Neuron (in vitro differentiated cells): Measurements from ENCODE around the gene MAGT1.
"Not testable (repeated sequence)": the region's sequence is repeated elsewhere in the genome, so short reads cannot be mapped to it uniquely, and the experiment has no call there.

ENCODE experiments used
- H2AFZ ChIP-seq: one replicate; pipeline ENCODE4 v1.6.1; 2013; ENCODE audit warnings: low read depth, mild to moderate bottlenecking, inconsistent platforms, low read length, moderate library complexity
- H3K27me3 ChIP-seq: one replicate; pipeline ENCODE4 v1.6.1; 2013; ENCODE audit warnings: low read length; ENCODE audit not compliant: insufficient read depth
- H3K36me3 ChIP-seq: one replicate; pipeline ENCODE4 v1.6.1; 2013; ENCODE audit warnings: low read length; ENCODE audit not compliant: insufficient read depth
- H3K4me1 ChIP-seq: one replicate; pipeline ENCODE4 v1.6.1; 2013; ENCODE audit warnings: low read length; ENCODE audit not compliant: insufficient read depth
- H3K4me3 ChIP-seq: 2 replicates; pipeline ENCODE4 v1.5.1; 2013; ENCODE audit warnings: mild to moderate bottlenecking, low read length, moderate library complexity
- H3K9me3 ChIP-seq: one replicate; pipeline ENCODE4 v1.6.1; 2013; ENCODE audit warnings: low read length

The MAGT1 gene

DNA sequence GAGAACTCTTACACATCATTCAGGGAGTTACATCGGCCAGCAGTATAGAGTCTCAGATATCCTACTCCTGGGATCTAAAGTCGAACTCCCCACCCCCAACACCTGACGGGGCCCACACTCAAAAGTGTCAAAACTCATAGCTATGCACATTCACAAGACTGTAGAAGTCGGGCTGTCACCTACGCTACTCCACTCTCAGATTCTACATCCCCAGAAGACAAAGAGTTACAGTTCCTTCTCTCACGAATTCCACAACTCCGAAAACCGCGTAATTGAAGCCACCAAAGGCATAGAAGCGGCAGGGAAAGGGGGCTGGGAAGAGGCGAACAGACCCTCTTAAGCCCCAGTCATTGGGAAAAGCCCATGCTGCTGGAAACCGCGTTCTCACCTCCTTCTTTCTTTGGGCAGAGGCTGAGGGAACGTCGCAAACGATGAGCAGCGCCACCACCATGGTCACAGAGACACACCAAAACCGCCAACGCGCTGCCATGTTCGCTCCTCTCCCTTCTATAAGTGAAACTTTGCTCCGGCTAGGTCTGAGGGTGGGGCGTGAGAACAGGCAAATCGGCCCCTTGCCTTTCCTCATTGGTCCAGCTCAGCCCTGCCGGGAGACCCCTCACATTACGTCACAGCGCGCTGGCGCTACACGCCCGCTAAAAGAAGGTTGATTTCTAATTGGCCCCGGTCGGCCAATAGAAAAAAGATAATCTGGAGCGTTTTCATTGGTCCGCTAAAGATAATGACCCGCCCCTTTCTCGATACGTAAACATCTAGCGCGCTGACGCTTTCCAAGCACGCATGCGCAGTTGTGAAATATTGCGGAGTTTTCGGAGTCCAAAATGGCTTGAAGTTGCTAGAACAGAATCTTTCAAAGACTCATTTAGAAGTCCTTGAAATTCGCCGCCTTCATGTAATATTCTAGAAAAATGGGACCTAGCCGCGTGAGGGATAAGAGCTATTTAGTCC, at the start of gene MAGT1:
TSS of gene MAGT1 (minus strand) at position 515 of the 966 bp plus-strand sequence. CDS start at position 490, 25 bp downstream.
- no peaks in the 10 kb centered on the region for H3K27me3 ChIP-seq
- H3K36me3 ChIP-seq, result no peaks in the 10 kb centered on the region
- peak within 1 kb of the TSS; percentile 65 for H3K4me3 ChIP-seq
- no peaks in the 10 kb centered on the region for H3K9me3 ChIP-seq
- peak within 1 kb of the TSS; percentile 60 for H2AFZ ChIP-seq
- H3K4me1 ChIP-seq, result peaks cover 9% of the 10 kb centered on the region

DNA sequence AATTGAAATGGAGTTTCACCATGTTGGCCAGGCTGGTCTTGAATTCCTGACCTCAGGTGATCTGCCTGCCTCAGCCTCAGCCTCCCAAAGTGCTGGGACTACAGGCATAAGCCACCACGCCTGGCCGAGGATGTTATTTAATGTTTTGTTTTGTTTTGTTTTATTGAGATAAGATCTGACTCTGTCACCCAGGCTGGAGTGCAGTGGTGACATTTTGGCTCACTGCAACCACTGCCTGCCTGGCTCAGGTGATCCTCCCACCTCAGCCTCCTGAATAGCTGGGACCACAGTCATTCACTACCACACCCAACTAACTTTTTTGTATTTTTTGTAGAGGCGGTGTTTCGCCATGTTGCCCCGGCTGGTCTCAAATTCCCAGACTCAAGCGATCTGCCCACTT, 49.8 kb upstream of the MAGT1 start:
- H3K36me3 ChIP-seq, H3K9me3 ChIP-seq, H3K4me3 ChIP-seq, H3K4me1 ChIP-seq, H3K27me3 ChIP-seq, H2AFZ ChIP-seq: not testable (repeated sequence)

DNA sequence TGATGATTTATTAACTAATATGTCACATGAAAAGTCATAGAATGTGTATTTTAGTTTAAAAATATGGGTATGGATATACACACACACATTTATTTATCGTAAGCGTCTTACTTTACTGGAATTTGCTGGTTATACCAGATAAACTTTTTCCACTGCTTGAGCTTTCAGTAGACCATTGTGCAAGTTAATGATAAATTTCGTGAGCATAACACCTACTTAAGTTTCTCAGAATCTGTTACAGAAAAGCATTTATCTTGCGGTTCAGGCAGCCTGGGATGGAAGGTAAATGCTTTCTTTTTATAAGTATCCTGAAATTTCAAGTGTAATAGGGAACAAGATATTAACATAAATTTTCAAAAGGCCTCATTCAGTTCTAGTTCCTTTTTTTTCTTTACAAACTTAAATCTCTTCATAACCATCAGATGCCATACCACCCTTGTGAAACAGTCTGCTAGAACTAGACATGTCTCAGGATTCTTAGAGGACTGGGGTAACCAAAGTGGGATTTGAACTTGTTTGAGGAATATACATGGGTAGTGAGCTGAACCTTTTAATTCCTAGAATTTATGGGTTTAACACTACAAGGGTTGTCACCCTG, 42.9 kb upstream of the MAGT1 start:
- H3K9me3 ChIP-seq, result no peaks in the 10 kb centered on the region
- H3K27me3 ChIP-seq, result no peaks in the 10 kb centered on the region
- no peaks in the 10 kb centered on the region for H3K4me1 ChIP-seq
- no peak overlapping the region for H2AFZ ChIP-seq
- H3K36me3 ChIP-seq, result no peaks in the 10 kb centered on the region
- H3K4me3 ChIP-seq, result no peak overlapping the region

DNA sequence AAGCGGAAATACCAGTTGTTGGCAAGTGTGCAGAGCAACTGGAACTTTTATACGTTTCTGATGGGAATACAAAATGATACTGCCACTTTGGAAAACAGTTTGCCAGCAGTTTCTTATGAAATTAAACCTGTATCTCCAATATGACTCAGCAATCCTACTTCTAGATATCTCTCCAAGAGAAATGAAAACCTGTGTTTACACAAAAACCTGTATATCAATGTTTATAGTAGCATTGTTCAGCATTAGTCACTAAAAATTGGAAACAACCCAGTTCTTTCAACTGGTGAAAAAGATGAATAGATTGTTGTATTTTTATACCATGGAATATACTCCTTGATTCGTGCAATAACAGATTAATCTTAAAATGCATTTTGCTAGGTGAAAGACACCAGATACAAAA, 42.1 kb upstream of the MAGT1 start:
- Histone ChIP-seq H2AFZ (no peak overlapping the region), H3K4me1 (no peaks in the 10 kb centered on the region), H3K4me3 (no peak overlapping the region)

DNA sequence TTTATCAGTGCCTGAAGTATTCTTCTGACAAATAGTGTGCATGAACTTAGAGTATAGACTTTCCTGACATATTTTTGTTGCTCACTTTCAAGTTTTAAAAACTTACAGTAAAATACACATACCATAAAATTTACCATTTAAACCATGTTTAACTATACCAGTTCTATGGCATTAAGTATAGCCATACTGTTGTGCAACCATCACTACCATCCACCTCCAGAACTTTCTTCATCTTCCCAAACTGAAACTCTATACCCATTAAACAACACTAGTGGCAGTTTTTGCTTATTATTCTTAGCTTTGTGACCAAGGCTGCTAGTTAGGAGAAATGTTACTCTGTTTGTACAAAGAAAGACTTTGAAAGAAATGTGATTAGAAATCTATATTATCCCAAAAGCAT, 41.1 kb upstream of the MAGT1 start:
- no peaks in the 10 kb centered on the region for H3K27me3 ChIP-seq
- H3K4me1 ChIP-seq, result no peaks in the 10 kb centered on the region
- no peaks in the 10 kb centered on the region for H3K9me3 ChIP-seq
- H3K36me3 ChIP-seq, result no peaks in the 10 kb centered on the region
- no peak overlapping the region for H2AFZ ChIP-seq
- H3K4me3 ChIP-seq, result no peak overlapping the region

More for the DNA sequence above, 42.1 kb upstream of the MAGT1 start:
- Histone ChIP-seq H3K9me3 (no peaks in the 10 kb centered on the region), H3K36me3 (no peaks in the 10 kb centered on the region), H3K27me3 (no peaks in the 10 kb centered on the region)

DNA sequence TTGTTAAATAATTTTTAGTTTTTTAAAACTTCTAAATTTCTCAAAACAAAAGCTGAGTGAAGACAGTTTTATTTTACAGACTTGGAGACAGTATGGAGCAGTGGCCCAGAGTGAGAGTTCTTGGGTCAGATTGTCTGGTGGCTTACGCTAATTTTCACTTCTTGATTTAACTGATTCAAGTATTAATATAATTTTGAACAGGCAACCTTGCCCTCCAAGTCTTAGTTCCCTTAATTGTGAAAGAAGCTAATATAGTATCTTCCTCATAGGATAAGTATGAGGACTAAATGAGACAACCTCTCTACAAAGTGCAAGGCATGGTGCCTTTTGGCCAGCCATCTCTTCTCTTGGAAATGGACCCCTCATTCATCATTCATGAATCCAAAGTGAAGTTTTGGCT, 40.7 kb upstream of the MAGT1 start:
- Histone ChIP-seq H3K27me3 (no peaks in the 10 kb centered on the region), H3K9me3 (no peaks in the 10 kb centered on the region), H3K4me1 (no peaks in the 10 kb centered on the region), H3K4me3 (no peak overlapping the region), H3K36me3 (no peaks in the 10 kb centered on the region), H2AFZ (no peak overlapping the region)

DNA sequence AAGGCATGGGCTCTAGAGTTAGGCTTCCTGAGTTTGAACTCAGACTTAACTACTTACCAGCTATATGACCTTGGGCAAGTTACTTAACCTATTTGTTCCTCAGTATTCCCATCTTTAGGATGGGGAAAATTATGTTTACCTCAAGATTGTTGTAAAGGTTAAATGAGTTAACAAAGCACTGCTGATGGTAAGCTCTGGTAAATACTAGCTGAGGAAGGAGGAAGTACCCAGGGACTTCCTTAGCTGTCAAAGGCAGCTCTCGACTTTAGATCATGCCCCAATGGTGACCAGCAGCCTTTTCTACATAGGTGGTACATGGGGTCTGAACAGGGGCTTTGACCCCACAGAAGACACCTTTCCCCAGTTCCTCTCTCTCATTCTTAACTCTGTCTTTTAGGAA, 35.3 kb upstream of the MAGT1 start:
- Histone ChIP-seq H3K9me3 (no peaks in the 10 kb centered on the region), H3K4me1 (no peaks in the 10 kb centered on the region), H3K27me3 (no peaks in the 10 kb centered on the region), H3K36me3 (no peaks in the 10 kb centered on the region), H2AFZ (no peak overlapping the region), H3K4me3 (no peak overlapping the region)

DNA sequence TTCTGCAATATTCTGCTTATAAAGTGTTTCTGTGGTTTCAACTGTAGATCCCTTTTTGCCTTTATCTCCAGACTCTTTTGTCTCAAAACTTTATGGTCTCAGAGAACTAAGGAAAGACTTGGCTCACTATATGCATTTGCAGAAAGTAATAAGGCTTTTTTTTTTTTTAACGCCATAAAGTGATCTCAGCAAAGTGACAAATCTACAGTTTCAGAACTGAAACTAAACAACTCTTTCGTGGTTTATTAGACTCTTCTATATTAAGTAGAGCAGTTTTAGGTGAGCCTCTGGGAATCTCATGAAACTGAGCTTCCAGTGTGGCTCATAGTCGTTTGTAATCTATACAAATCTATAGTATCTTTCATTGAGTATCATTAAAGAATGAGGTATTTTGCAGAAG, 30.5 kb upstream of the MAGT1 start:
- H2AFZ ChIP-seq, result no peak overlapping the region
- no peaks in the 10 kb centered on the region for H3K36me3 ChIP-seq
- H3K4me1 ChIP-seq, result no peaks in the 10 kb centered on the region
- H3K27me3 ChIP-seq, result no peaks in the 10 kb centered on the region
- no peak overlapping the region for H3K4me3 ChIP-seq
- H3K9me3 ChIP-seq, result no peaks in the 10 kb centered on the region

DNA sequence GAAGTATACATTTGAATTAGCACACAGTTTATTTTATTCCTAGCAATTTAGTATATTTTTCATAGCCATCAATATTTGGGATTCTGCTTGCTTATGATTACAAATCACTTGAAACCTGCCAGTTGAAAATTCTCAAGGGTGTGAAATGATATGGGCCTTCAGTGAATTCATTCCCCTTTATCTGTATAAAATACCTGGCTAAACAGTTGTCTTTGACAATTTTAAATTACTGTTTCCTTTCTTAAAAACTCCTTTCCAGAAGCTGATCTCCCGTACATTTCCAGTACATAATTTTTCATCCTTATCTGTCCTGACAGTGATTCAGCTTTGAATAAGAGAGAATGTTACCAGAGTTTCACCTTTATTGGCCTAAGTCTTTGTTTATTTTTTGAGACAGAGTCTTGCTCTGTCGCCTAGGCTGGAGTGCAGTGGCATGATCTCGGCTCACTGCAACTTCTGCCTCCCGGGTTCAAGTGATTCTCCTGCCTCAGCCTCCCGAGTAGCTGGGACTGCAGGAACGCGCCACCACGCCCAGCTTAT, 29.2 kb upstream of the MAGT1 start:
- H3K4me3 ChIP-seq, result no peak overlapping the region
- no peaks in the 10 kb centered on the region for H3K9me3 ChIP-seq
- no peak overlapping the region for H2AFZ ChIP-seq

DNA sequence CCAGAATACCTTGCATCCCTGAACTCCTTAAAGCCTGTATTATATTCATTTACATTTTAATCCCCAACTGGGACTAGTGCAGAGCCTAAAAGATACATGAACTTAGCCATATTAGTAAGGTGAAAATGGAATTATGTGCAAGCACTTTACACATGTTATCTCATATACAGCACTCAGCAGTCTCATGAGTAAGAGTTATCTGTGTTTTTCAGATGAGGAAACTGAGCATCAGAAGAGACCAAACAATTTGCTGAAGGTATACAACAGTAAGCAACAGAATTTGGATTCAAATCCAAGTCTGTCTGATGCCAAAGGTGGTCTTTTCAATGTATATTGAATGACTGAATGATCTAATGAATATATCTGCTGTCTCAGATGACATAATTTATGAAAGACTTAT, 27.6 kb upstream of the MAGT1 start:
- no peaks in the 10 kb centered on the region for H3K9me3 ChIP-seq
- no peak overlapping the region for H2AFZ ChIP-seq
- no peaks in the 10 kb centered on the region for H3K36me3 ChIP-seq
- no peaks in the 10 kb centered on the region for H3K4me1 ChIP-seq
- no peak overlapping the region for H3K4me3 ChIP-seq
- H3K27me3 ChIP-seq, result no peaks in the 10 kb centered on the region

More for the DNA sequence above, 29.2 kb upstream of the MAGT1 start:
- Histone ChIP-seq H3K27me3 (no peaks in the 10 kb centered on the region), H3K4me1 (no peaks in the 10 kb centered on the region), H3K36me3 (no peaks in the 10 kb centered on the region)

DNA sequence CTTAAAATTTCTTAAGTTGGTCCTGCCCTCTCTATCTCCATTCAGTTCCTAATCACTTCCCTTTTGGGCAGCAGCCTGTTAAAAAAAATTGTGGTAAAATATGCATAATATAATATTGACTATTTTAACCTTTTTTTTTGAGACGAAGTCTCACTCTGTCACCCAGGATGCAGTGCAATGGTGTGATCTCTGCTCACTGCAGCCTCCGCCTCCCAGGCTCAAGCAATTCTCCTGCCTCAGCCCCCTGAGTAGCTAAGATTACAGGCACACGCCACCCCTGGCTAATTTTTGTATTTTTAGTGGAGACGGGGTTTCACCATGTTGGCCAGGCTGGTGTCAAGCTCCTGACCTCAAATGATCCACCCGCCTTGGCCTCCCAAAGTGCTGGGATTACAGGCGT, 24.1 kb upstream of the MAGT1 start:
- H3K36me3 ChIP-seq, H3K4me1 ChIP-seq, H2AFZ ChIP-seq, H3K27me3 ChIP-seq, H3K4me3 ChIP-seq, H3K9me3 ChIP-seq: not testable (repeated sequence)

DNA sequence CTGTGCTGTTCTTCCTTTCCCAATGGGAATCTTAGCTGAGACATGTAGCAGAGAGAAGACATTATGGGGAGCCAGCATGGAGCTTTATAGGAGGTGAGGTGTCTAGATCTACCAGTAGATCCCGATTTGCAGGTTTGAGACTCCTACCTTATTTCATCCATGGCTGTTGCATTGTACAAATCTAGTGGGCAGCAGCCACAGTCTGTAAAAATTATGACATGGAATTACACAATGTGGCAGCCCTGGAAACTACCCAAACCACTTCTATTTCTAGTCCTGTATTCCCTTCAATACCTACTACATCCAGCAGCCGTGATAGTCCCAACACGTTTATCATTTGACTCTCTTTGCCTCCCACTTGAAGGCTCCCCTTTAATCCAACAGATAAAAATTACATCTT, 23.3 kb upstream of the MAGT1 start:
- H3K27me3 ChIP-seq, result no peaks in the 10 kb centered on the region
- H3K9me3 ChIP-seq, result no peaks in the 10 kb centered on the region
- H3K4me3 ChIP-seq, result no peak overlapping the region
- H3K4me1 ChIP-seq, result no peaks in the 10 kb centered on the region
- H3K36me3 ChIP-seq, result no peaks in the 10 kb centered on the region
- H2AFZ ChIP-seq, result no peak overlapping the region

DNA sequence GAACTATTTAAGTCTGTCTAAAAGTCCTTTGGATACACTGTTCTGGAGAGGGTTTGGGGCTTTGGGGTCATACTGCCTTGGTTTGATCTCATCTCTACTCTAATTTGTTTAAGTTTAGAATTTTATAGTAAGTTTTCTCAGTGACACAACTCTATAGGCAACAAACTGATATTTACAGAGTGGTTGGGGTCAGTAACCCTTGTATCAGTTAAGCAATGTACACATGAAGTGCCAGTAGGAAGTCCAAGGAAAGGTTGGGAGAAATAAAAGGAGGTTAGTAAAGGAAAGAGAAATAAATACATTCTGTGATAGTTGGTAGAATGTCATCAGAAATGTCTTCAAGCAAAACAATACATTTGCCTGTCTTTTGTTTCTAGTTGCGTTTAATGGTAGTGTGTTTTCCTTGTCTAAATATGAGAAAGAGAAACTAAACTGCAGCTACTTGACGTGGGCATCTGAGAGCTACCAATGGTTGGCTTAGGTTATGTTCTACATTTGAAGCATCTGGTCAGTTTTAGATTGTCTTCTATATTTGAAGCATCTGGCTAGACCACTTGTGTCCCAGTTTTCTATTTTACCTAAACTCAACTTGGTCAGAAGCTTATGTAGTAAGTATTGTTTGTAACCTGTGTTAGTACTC, 22.2 kb upstream of the MAGT1 start:
- no peaks in the 10 kb centered on the region for H3K36me3 ChIP-seq
- no peaks in the 10 kb centered on the region for H3K4me1 ChIP-seq
- H3K27me3 ChIP-seq, result no peaks in the 10 kb centered on the region
- H3K9me3 ChIP-seq, result no peaks in the 10 kb centered on the region
- H3K4me3 ChIP-seq, result no peak overlapping the region
- H2AFZ ChIP-seq, result no peak overlapping the region
